ENCODE results near the gene BCL2L15. TPM values are rescaled to one million over a fixed set of nuclear protein-coding genes. Genes with fewer than 3 reads are reported as not detected.

Gene BCL2L15
- 1.1 TPM in 2 replicates for total RNA-seq (2021)
- Bru-seq, nascent RNA: percentile 45 among the genes with signal in this experiment
- BruChase-seq, experiment 1, labeled RNA remaining after a 2-hour chase: percentile 48 among the genes with signal in this experiment
- BruChase-seq, experiment 2, labeled RNA remaining after a 6-hour chase: percentile 40 among the genes with signal in this experiment
- long read RNA-seq: 0 reads

- Histone ChIP-seq H3K27me3 (replicated peaks; ENCODE audit: insufficient read depth, low read depth, low read length, poor library complexity) (no peaks in the 10 kb centered on the region), H3K36me3 (ENCODE audit: insufficient read depth, low read length, poor library complexity, severe bottlenecking) (no peaks in the 10 kb centered on the region), H3K4me1 (ENCODE audit: insufficient read depth, low read length, poor library complexity, severe bottlenecking) (peaks cover 17% of the 10 kb centered on the region), H3K27ac (ENCODE audit: low read depth, low read length, poor library complexity, severe bottlenecking) (no peak within 1 kb of the TSS), H3K9me3 (ENCODE audit: low read depth, low read length, poor library complexity, severe bottlenecking) (no peaks in the 10 kb centered on the region), H3K4me3 (ENCODE audit: low read depth, low read length, poor library complexity, severe bottlenecking) (no peak within 1 kb of the TSS)
- intact Hi-C loops (cut with micrococcal nuclease; ENCODE audit: unreplicated experiment): no loop called here
- TF ChIP-seq, protein P1, sequence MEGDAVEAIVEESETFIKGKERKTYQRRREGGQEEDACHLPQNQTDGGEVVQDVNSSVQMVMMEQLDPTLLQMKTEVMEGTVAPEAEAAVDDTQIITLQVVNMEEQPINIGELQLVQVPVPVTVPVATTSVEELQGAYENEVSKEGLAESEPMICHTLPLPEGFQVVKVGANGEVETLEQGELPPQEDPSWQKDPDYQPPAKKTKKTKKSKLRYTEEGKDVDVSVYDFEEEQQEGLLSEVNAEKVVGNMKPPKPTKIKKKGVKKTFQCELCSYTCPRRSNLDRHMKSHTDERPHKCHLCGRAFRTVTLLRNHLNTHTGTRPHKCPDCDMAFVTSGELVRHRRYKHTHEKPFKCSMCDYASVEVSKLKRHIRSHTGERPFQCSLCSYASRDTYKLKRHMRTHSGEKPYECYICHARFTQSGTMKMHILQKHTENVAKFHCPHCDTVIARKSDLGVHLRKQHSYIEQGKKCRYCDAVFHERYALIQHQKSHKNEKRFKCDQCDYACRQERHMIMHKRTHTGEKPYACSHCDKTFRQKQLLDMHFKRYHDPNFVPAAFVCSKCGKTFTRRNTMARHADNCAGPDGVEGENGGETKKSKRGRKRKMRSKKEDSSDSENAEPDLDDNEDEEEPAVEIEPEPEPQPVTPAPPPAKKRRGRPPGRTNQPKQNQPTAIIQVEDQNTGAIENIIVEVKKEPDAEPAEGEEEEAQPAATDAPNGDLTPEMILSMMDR (conservative IDR thresholded peaks at IDR 0.05; ENCODE audit: low read depth, low read length): no peak
- no peak for TF ChIP-seq EZH2 (IDR thresholded peaks at IDR 0.05; ENCODE audit: borderline replicate concordance, low read depth, low read length, poor library complexity, severe bottlenecking)
- no TSS peak for BruUV-seq (replicated peaks)
- DNase-seq (ENCODE audit: low spot score): no peak
- ChIA-PET CTCF (interaction anchor here (0.7 kb wide), 1 partner anchor 52 kb away, joined by 3 read pairs; no protein-coding TSS in a partner anchor), POLR2A (ENCODE audit: low non-redundant PET) (no interaction called here)
Observed at GRCh38 chr1:113887402-113888175, at the start of gene BCL2L15. Gene BCL2L15, minus strand, starts transcription at chr1:113887581. Its CDS starts 206 bp downstream, at chr1:113887375.

DNA sequence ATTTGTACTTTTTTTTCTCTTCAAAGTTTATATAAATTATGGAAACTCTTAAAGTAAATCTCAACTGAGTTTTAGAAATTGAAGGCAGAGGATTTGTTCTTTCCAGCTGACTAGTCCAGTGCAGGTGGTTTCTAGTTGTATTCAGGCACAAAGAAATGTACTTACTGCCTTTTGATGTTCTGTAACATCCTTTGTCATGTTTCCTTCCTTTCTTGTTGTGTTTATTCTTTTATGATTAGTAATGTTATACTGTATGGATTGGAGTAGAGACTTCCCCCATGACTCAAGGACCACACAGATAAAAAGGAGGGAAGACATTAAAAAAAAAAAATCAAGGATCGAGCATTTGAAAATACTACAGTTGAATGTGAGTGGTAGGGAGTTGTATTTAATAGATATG is 49.8 kb upstream of the BCL2L15 start:
- Histone ChIP-seq H3K4me1 (ENCODE audit: insufficient read depth, low read length, poor library complexity, severe bottlenecking) (peaks cover 41% of the 10 kb centered on the region), H3K4me3 (ENCODE audit: low read depth, low read length, poor library complexity, severe bottlenecking) (no peak overlapping the region), H3K9me3 (ENCODE audit: low read depth, low read length, poor library complexity, severe bottlenecking) (no peaks in the 10 kb centered on the region), H3K36me3 (ENCODE audit: insufficient read depth, low read length, poor library complexity, severe bottlenecking) (peaks cover 18% of the 10 kb centered on the region), H3K27me3 (replicated peaks; ENCODE audit: insufficient read depth, low read depth, low read length, poor library complexity) (no peaks in the 10 kb centered on the region), H3K27ac (ENCODE audit: low read depth, low read length, poor library complexity, severe bottlenecking) (no peak overlapping the region)
- ChIA-PET POLR2A (ENCODE audit: low non-redundant PET) (no interaction called here), CTCF (no interaction called here)
- no TSS peak for BruUV-seq (replicated peaks)
- intact Hi-C loops (cut with micrococcal nuclease; ENCODE audit: unreplicated experiment): no loop called here
- no peak for DNase-seq (ENCODE audit: low spot score)
- TF ChIP-seq, protein P1 (conservative IDR thresholded peaks at IDR 0.05; ENCODE audit: low read depth, low read length): no peak
- TF ChIP-seq EZH2 (IDR thresholded peaks at IDR 0.05; ENCODE audit: borderline replicate concordance, low read depth, low read length, poor library complexity, severe bottlenecking): no peak

DNA sequence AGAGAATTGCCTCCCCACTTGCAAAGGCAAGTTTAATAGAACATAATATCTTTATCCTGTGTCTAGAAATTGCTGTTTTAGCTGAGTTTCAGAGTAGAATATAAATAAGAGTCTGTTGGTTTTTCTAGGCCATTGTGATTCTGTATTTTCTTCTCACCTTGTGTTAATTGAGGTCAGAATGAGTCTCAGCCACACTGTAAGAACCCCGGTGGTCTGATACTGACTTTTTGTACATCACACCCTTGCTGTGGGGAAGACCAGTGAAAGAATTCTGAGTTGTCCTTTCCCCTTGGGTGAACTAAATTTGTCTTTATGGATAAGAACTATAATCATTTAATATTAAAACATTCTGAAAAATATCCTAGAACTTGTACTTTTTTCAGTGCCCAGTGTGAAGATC is 48.6 kb upstream of the BCL2L15 start:
- no TSS peak for BruUV-seq (replicated peaks)
- DNase-seq (ENCODE audit: low spot score): no peak
- Histone ChIP-seq H3K4me3 (ENCODE audit: low read depth, low read length, poor library complexity, severe bottlenecking) (no peak overlapping the region), H3K36me3 (ENCODE audit: insufficient read depth, low read length, poor library complexity, severe bottlenecking) (peaks cover 11% of the 10 kb centered on the region), H3K27me3 (replicated peaks; ENCODE audit: insufficient read depth, low read depth, low read length, poor library complexity) (no peaks in the 10 kb centered on the region), H3K9me3 (ENCODE audit: low read depth, low read length, poor library complexity, severe bottlenecking) (no peaks in the 10 kb centered on the region), H3K27ac (ENCODE audit: low read depth, low read length, poor library complexity, severe bottlenecking) (peak overlapping the region; percentile 30), H3K4me1 (ENCODE audit: insufficient read depth, low read length, poor library complexity, severe bottlenecking) (peaks cover 51% of the 10 kb centered on the region)
- POLR2A ChIA-PET (ENCODE audit: low non-redundant PET): no interaction called here
- intact Hi-C loops (cut with micrococcal nuclease; ENCODE audit: unreplicated experiment): no loop called here
- no peak for TF ChIP-seq EZH2 (IDR thresholded peaks at IDR 0.05; ENCODE audit: borderline replicate concordance, low read depth, low read length, poor library complexity, severe bottlenecking)
- TF ChIP-seq, protein P1 (conservative IDR thresholded peaks at IDR 0.05; ENCODE audit: low read depth, low read length): no peak
- CTCF ChIA-PET: no interaction called here

Data from A673 (cell line).